ENCODE measurements around the gene ZNF524.
"Not testable (repeated sequence)": the region's sequence is repeated elsewhere in the genome, so short reads cannot be mapped to it uniquely, and the experiment has no call there.

Gene ZNF524, protein sequence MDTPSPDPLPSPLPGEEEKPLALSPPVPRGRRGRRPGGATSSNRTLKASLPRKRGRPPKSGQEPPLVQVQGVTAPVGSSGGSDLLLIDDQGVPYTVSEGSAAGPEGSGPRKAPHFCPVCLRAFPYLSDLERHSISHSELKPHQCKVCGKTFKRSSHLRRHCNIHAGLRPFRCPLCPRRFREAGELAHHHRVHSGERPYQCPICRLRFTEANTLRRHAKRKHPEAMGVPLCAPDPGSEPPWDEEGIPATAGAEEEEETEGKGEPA

DNA sequence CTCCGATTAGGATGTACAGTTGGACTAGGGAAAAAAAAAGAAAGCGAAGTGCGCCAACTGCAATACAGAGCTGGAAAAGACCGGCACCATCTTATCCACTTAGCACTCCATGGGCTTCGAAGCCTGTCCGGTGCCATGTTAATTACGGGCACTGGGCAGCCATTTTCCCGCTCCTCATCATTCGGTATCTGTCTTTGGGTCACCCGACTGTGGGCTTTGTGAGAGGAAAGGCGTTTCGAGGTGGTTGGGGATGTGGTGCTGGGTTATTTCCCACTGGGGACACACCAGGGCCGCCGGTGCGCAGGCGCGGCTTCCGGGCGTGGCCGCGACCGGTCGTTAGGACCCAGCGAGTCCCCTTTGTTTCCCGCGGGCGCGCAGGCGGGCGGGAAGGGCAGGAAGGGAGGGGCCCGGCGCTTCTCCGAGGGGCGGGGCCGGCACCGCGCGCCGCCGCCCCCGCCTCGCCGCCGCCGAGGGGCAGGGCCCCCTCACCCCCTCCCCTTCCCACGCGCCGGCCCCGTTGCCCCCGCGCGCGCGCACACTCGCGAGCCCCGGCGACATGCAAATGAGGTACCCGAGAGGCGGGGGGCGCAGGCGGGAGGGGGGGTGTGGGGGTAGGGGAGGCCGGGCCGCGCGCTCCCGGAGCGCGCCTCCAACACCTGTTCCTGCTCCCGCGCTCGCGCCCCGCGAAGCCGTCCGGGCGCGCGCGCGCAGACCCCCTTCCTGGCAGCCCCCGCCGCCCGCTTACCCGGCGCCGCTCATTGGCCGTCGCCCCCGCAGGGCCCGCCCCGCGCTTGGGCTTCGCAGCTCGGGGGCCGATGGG lies at the start of gene ZNF524:
Gene ZNF524, plus strand, starts transcription at position 447 of the 820 bp plus-strand sequence. CDS start 1,825 bp downstream, outside the sequence.
- H3K27me3 Mint-ChIP-seq = no peaks in the 10 kb centered on the region
- peak within 1 kb of the TSS; percentile 94 for H3K4me3 Mint-ChIP-seq
- peak; percentile 73 for ATAC-seq (replicated peaks; ENCODE audit: extremely low read depth, poor library complexity, severe bottlenecking)
- peak within 1 kb of the TSS; percentile 91 for H3K27ac Mint-ChIP-seq (ENCODE audit: low read depth)
- DNase-seq (ENCODE audit: low spot score in 2 of 2) = peak; percentile 75 to 85
- no peaks in the 10 kb centered on the region for H3K9me3 Mint-ChIP-seq
- peaks cover 34% of the 10 kb centered on the region for H3K4me1 Mint-ChIP-seq
- H3K36me3 Mint-ChIP-seq (ENCODE audit: insufficient read depth) = peaks cover 10% of the 10 kb centered on the region

DNA sequence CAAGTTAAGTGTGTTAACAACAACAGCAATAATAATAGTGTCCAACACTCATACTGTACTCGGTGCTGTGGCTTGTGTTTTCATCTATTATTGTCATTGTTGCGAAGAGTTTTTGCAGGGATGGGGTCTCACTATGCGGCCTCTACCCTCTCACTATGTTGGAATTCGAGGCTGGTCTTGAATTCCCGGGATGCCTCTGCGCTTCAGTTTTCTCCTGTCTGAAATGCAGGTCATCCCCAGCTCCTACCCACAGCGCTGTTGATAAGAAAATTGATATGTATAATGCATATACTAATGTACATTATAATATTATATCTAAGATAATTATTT lies 49.8 kb upstream of the ZNF524 start:
- Mint-ChIP-seq H3K4me3 (no peak overlapping the region), H3K27ac (ENCODE audit: low read depth) (no peak overlapping the region), H3K9me3 (no peaks in the 10 kb centered on the region), H3K4me1 (no peaks in the 10 kb centered on the region), H3K36me3 (ENCODE audit: insufficient read depth) (no peaks in the 10 kb centered on the region), H3K27me3 (peaks cover 74% of the 10 kb centered on the region)
- DNase-seq (ENCODE audit: low spot score in 2 of 2) (no peak), ATAC-seq (replicated peaks; ENCODE audit: extremely low read depth, poor library complexity, severe bottlenecking) (no peak)

DNA sequence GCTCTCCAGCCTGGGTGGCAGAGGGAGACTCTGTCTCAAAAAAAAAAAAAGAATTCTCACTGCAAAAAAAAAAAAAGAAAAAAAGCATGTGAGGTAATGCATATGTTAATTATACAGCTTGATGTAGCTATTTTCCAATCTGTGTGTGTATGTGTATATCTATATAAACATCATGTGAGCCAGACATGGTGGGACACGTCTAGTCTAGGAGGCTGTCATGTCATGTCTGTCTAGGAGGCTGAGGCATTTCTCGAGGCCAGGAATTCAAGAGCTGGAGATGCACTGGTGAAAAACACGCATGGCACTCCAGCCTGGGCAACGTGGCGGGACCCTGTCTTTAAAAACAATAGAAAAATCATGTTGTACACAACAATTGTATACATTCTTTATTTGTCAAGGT lies 47.9 kb upstream of the ZNF524 start:
- peaks cover 59% of the 10 kb centered on the region for H3K27me3 Mint-ChIP-seq

DNA sequence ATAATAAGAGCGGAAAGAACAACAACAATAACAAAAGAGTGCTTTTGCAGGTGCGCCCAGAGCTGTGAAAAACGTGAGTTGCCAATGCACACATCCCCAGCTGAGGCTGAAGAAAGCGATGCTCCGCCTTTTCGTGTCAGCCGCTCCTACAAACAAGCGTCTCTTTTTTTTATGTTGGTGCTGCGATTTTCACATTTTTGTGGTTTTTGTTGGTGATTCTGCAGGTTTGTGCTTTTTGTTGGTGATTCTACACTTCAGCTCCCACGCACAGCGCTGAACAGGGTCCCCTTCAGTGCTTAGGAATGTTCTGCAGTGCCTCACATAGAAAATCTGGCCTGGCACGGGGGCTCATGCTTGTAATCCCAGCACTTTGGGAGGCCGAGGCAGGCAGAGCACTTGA lies 47.5 kb upstream of the ZNF524 start:
- no peak overlapping the region for H3K27ac Mint-ChIP-seq (ENCODE audit: low read depth)
- H3K27me3 Mint-ChIP-seq = peaks cover 55% of the 10 kb centered on the region
- no peaks in the 10 kb centered on the region for H3K9me3 Mint-ChIP-seq
- H3K4me1 Mint-ChIP-seq = no peaks in the 10 kb centered on the region
- H3K36me3 Mint-ChIP-seq (ENCODE audit: insufficient read depth) = no peaks in the 10 kb centered on the region
- H3K4me3 Mint-ChIP-seq = no peak overlapping the region
- DNase-seq (ENCODE audit: low spot score in 2 of 2) = no peak
- ATAC-seq (replicated peaks; ENCODE audit: extremely low read depth, poor library complexity, severe bottlenecking) = no peak

More for the DNA sequence above, 47.9 kb upstream of the ZNF524 start:
- no peak for DNase-seq (ENCODE audit: low spot score in 2 of 2)
- ATAC-seq (replicated peaks; ENCODE audit: extremely low read depth, poor library complexity, severe bottlenecking) = no peak
- Mint-ChIP-seq H3K36me3 (ENCODE audit: insufficient read depth) (no peaks in the 10 kb centered on the region), H3K4me3 (no peak overlapping the region), H3K9me3 (no peaks in the 10 kb centered on the region), H3K27ac (ENCODE audit: low read depth) (no peak overlapping the region), H3K4me1 (no peaks in the 10 kb centered on the region)

DNA sequence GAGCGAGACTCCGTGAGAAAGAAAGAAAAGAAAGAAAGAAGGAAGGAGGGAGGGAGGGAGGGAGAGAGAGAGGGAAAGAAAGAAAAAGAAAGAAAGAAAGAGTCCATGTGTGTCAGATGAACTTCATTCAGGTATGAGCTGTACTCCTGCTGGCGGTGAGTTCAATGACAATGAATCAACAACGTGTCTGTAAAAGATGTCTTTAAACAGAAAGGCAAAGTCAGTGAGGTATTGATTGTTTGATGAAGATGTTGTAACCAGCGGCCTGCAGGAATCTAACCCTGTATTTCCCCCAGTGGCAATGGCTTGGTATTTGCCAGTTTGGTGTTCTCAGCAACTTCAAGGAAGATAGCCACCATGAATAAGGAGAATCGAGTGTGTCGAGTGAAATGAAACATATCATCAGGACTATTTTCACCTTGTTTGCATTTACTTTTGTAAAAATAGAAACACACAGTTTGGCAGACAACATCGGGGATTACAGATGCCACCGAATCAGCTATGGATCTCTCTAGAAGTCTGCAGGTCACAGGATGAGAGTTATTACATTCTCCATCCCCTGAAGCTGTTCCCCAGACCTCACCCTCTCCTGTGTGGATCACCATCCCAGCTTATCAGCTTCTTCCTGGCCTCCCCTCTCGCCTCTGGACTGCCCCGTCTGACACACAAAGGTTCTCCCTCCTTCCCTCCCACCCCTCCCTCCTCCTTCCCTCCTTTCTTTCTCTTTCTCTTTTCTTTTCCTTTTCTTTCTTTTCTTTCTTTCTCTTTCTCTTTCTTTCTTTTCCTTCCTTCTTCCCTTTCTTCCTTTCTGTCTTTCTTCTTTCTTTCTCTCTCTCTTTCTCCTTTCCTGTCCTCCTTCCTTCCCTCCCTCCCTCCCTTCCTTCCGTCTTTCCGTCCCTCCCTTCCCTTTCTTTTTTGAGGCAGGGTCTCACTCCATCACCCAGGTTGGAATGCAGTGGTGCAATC lies 46.6 kb upstream of the ZNF524 start:
- Mint-ChIP-seq H3K4me1 (no peaks in the 10 kb centered on the region), H3K4me3 (no peak overlapping the region), H3K27me3 (peaks cover 46% of the 10 kb centered on the region), H3K27ac (ENCODE audit: low read depth) (no peak overlapping the region), H3K9me3 (no peaks in the 10 kb centered on the region), H3K36me3 (ENCODE audit: insufficient read depth) (no peaks in the 10 kb centered on the region)
- ATAC-seq (replicated peaks; ENCODE audit: extremely low read depth, poor library complexity, severe bottlenecking) (no peak), DNase-seq (ENCODE audit: low spot score in 2 of 2) (no peak)

DNA sequence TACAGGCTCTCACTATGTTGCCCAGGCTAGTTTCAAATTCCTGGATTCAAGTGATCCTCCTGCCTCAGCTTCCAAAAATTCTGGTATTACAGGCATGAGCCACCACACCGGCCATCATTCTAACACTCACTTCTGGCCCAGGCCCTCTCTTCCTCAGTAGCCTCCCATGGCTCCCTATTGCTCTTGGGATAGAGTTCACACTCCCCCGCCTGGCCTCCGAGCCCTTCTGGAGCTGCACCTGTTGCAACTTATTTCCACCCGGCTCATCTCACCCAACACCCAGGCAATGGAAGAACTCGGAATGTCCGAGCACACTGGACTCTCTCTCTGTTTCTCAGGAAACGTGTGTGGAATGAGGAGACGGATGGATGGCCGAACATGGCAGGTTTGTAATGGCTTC lies 45.8 kb upstream of the ZNF524 start:
- no peak for ATAC-seq (replicated peaks; ENCODE audit: extremely low read depth, poor library complexity, severe bottlenecking)
- DNase-seq (ENCODE audit: low spot score in 2 of 2) = no peak
- Mint-ChIP-seq H3K4me1 (no peaks in the 10 kb centered on the region), H3K27me3 (peaks cover 45% of the 10 kb centered on the region), H3K27ac (ENCODE audit: low read depth) (no peak overlapping the region), H3K36me3 (ENCODE audit: insufficient read depth) (no peaks in the 10 kb centered on the region), H3K9me3 (no peaks in the 10 kb centered on the region), H3K4me3 (no peak overlapping the region)

- Mint-ChIP-seq H3K9me3 (no peaks in the 10 kb centered on the region), H3K4me1 (no peaks in the 10 kb centered on the region), H3K36me3 (ENCODE audit: insufficient read depth) (no peaks in the 10 kb centered on the region), H3K27me3 (peaks cover 42% of the 10 kb centered on the region), H3K4me3 (no peak overlapping the region), H3K27ac (ENCODE audit: low read depth) (no peak overlapping the region)
- DNase-seq (ENCODE audit: low spot score in 2 of 2) (no peak), ATAC-seq (replicated peaks; ENCODE audit: extremely low read depth, poor library complexity, severe bottlenecking) (no peak)
Observed at GRCh38 chr19:55554741-55555152, 45.3 kb upstream of the ZNF524 start.

- H3K27me3 Mint-ChIP-seq = peaks cover 20% of the 10 kb centered on the region
- H3K4me3 Mint-ChIP-seq = no peak overlapping the region
- no peaks in the 10 kb centered on the region for H3K9me3 Mint-ChIP-seq
- H3K27ac Mint-ChIP-seq (ENCODE audit: low read depth) = no peak overlapping the region
- DNase-seq (ENCODE audit: low spot score in 2 of 2) (no peak), ATAC-seq (replicated peaks; ENCODE audit: extremely low read depth, poor library complexity, severe bottlenecking) (no peak)
- H3K36me3 Mint-ChIP-seq (ENCODE audit: insufficient read depth) = no peaks in the 10 kb centered on the region
- H3K4me1 Mint-ChIP-seq = peaks cover 5% of the 10 kb centered on the region
Observed at GRCh38 chr19:55559684-55560083, 40.4 kb upstream of the ZNF524 start.

DNA sequence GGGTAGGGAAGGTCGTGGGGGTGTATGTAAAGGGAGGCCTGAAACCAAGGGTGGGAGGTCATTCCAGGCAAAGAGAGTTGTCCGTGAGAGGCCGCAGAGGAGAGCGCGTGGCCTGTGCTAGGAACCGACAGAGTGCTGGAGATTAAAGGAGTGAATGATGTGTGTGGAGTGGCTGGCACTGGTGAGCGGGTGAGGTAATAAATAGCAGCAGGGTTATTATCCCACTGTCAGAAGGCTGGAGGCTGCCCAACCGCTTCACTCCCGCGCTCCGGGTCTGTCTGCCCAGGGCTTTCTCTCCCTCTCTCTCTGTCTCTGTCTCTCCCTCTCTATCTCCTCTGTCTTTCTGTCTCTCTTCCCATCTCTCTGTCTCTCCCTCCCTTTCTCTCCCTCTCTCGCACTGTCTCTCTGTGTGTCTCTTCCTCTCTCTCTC lies 36.8 kb upstream of the ZNF524 start:
- no peaks in the 10 kb centered on the region for H3K9me3 Mint-ChIP-seq
- DNase-seq (ENCODE audit: low spot score in 2 of 2) (no peak), ATAC-seq (replicated peaks; ENCODE audit: extremely low read depth, poor library complexity, severe bottlenecking) (no peak)
- H3K27me3 Mint-ChIP-seq = peaks cover 16% of the 10 kb centered on the region
- H3K27ac Mint-ChIP-seq (ENCODE audit: low read depth) = no peak overlapping the region
- H3K4me3 Mint-ChIP-seq = no peak overlapping the region
- H3K4me1 Mint-ChIP-seq = peaks cover 5% of the 10 kb centered on the region
- no peaks in the 10 kb centered on the region for H3K36me3 Mint-ChIP-seq (ENCODE audit: insufficient read depth)

GRCh38 chr19:55566823-55567222 lies 33.3 kb upstream of the ZNF524 start:
- no peak for ATAC-seq (replicated peaks; ENCODE audit: extremely low read depth, poor library complexity, severe bottlenecking)
- Mint-ChIP-seq H3K4me3 (no peak overlapping the region), H3K27ac (ENCODE audit: low read depth) (no peak overlapping the region), H3K9me3 (no peaks in the 10 kb centered on the region), H3K4me1 (no peaks in the 10 kb centered on the region), H3K36me3 (ENCODE audit: insufficient read depth) (no peaks in the 10 kb centered on the region), H3K27me3 (no peaks in the 10 kb centered on the region)
- no peak for DNase-seq (ENCODE audit: low spot score in 2 of 2)

- no peak overlapping the region for H3K27ac Mint-ChIP-seq (ENCODE audit: low read depth)
- H3K9me3 Mint-ChIP-seq = no peaks in the 10 kb centered on the region
- ATAC-seq (replicated peaks; ENCODE audit: extremely low read depth, poor library complexity, severe bottlenecking) (no peak), DNase-seq (ENCODE audit: low spot score in 2 of 2) (no peak)
- no peaks in the 10 kb centered on the region for H3K27me3 Mint-ChIP-seq
- no peak overlapping the region for H3K4me3 Mint-ChIP-seq
- no peaks in the 10 kb centered on the region for H3K4me1 Mint-ChIP-seq
- H3K36me3 Mint-ChIP-seq (ENCODE audit: insufficient read depth) = peaks cover 2% of the 10 kb centered on the region
Observed at GRCh38 chr19:55567708-55568328, 32.3 kb upstream of the ZNF524 start.

DNA sequence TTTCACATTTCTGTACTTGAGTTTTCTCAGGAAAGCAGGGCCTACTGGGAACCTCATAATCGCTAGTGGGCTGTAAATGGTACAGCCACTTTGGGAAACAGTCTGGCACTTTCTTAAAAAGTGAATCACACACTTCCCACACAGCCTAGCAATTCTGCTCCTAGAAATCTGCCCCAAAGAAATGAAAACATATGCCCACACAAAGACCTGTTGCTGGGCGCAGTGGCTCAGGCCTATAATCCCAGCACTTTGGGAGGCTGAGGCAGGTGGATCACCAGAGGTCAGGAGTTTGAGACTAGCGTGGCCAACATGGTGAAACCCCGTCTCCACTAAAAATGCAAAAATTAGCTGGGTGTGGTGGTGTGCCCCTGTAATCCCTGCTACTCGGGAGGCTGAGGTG lies 30.6 kb upstream of the ZNF524 start:
- not testable (repeated sequence) for H3K9me3 Mint-ChIP-seq; H3K27me3 Mint-ChIP-seq; H3K27ac Mint-ChIP-seq (ENCODE audit: low read depth); ATAC-seq (replicated peaks; ENCODE audit: extremely low read depth, poor library complexity, severe bottlenecking); H3K36me3 Mint-ChIP-seq (ENCODE audit: insufficient read depth); H3K4me3 Mint-ChIP-seq; DNase-seq (ENCODE audit: low spot score in 2 of 2); H3K4me1 Mint-ChIP-seq
